SK-N-DZ (cell line): ENCODE data around the gene TBX18.

ENCODE experiments used
- DNase-seq: peaks from one replicate; pipeline ENCODE4 v3.0.0-alpha.2; 2015; ENCODE audit warnings: low spot score

Gene TBX18

GRCh38 chr6:84748376-84748775, 16.0 kb downstream of the TBX18 start:
- DNase-seq = no peak

- DNase-seq = no peak
Measured at GRCh38 chr6:84743616-84744015, 20.8 kb downstream of the TBX18 start.

GRCh38 chr6:84740385-84740784, 24.0 kb downstream of the TBX18 start:
- DNase-seq = no peak

GRCh38 chr6:84739866-84740208, 24.6 kb downstream of the TBX18 start:
- DNase-seq = no peak

GRCh38 chr6:84738996-84739865, 25.2 kb downstream of the TBX18 start:
- no peak for DNase-seq

- DNase-seq = no peak
Measured at GRCh38 chr6:84733889-84734288, 30.5 kb downstream of the TBX18 start.

GRCh38 chr6:84731901-84732300, 32.5 kb downstream of the TBX18 start:
- no peak for DNase-seq

GRCh38 chr6:84731401-84731800, 33.0 kb downstream of the TBX18 start:
- DNase-seq = no peak

- DNase-seq = peak; percentile 17
Measured at GRCh38 chr6:84728602-84729001, 35.8 kb downstream of the TBX18 start.

GRCh38 chr6:84719152-84719551, 45.2 kb downstream of the TBX18 start:
- no peak for DNase-seq

- DNase-seq = no peak
Measured at GRCh38 chr6:84718038-84718955, 46.1 kb downstream of the TBX18 start.

GRCh38 chr6:84709121-84709520, 55.3 kb downstream of the TBX18 start:
- no peak for DNase-seq

GRCh38 chr6:84707171-84707570, 57.2 kb downstream of the TBX18 start:
- DNase-seq = no peak

GRCh38 chr6:84696166-84696565, 68.2 kb downstream of the TBX18 start:
- DNase-seq = no peak

- DNase-seq = no peak
Measured at GRCh38 chr6:84691978-84692623, 72.3 kb downstream of the TBX18 start.

GRCh38 chr6:84688141-84688873, 76.1 kb downstream of the TBX18 start:
- no peak for DNase-seq

- no peak for DNase-seq
Measured at GRCh38 chr6:84687431-84687830, 77.0 kb downstream of the TBX18 start.

GRCh38 chr6:84685983-84686584, 78.3 kb downstream of the TBX18 start:
- no peak for DNase-seq

GRCh38 chr6:84681693-84682326, 82.6 kb downstream of the TBX18 start:
- DNase-seq = peak; percentile 2

- DNase-seq = no peak
Measured at GRCh38 chr6:84675651-84676050, 88.7 kb downstream of the TBX18 start.
